ENCODE results near the gene MPZL1.

- TF ChIP-seq CTCF (IDR thresholded peaks at IDR 0.05) (no peak), POLR2A (IDR thresholded peaks at IDR 0.05) (peak; percentile 39 to 53)
These were observed 7.7 kb upstream of the MPZL1 start for GRCh38 chr1:167714098-167714438.
